Activated CD4-positive, alpha-beta T cell treated with anti-CD3 and anti-CD28 coated beads for 4 hours (primary cell): ENCODE data around the gene WDFY4.

ENCODE experiments used
- DNase-seq, 2 donors: peaks; one replicate each; pipeline ENCODE4 v3.0.0-alpha.2; 2020

The WDFY4 gene

DNA sequence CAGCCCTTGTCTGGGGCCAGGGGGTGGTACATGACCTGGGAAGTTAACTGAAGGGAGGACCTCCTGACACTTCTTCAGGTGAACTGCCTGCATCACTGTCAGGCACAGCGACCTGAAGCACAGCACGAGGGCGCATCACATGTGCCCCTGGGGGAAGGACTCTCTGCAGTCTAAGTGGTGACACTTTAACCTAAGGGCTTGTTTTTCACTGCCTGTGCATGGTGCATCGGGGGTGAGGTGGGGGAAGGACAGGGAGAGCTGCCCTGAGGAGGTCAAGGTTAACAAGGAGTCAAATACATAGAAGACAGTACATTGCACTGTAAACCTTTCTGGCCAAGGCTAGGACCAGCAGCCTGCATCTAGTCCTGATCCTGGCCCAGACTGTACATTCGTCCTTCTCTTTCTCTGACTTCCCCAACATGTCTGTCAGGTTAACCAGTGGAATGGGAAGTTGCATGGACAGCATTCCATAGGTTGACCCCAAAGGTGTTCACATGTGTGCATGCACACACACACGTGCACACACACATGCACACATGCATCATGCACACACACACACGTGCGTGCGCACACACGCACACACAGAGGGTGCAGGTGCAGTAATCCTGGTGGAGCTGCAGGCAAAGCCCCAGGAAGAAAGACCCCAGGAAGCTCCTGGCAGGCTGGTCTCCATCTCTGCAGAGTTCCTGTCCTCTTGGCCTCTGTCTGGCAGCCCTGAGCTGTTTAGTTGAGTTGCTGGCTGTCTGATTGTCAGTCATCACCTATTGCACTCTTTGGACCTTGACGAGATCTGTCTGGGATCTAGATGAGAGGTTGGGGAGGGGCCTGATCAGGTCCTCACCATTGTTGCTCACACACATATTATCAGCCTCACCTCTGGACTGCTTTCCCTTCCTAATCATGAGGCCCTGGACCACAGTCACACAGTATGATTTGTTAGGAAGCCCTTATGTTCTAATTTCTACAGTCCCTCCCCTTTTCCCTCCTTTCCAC, 37.8 kb downstream of the WDFY4 start:
- no peak for DNase-seq

DNA sequence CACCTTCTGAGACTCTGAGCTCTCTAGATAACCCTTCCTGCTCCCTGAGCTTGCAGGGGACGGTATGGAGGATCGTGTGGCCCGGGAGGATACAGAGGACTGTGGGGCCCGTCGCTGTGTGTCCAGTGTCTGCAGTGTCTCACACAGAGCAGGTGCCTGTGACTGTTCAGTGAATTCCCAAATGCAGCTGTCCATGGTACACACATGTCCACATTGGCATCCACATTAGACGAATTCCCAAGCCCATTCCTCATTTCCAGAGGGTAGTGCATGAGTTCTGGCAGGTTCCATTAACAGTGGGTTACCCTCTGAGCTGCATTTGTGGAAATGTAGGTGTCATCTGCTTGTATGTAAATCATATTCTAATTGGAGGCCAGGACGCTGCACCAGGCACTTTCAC, 39.5 kb downstream of the WDFY4 start:
- DNase-seq = no peak

GRCh38 chr10:48725708-48726107, 41.0 kb downstream of the WDFY4 start:
- no peak for DNase-seq

- no peak for DNase-seq
Observed at GRCh38 chr10:48727866-48728265, 43.2 kb downstream of the WDFY4 start.

DNA sequence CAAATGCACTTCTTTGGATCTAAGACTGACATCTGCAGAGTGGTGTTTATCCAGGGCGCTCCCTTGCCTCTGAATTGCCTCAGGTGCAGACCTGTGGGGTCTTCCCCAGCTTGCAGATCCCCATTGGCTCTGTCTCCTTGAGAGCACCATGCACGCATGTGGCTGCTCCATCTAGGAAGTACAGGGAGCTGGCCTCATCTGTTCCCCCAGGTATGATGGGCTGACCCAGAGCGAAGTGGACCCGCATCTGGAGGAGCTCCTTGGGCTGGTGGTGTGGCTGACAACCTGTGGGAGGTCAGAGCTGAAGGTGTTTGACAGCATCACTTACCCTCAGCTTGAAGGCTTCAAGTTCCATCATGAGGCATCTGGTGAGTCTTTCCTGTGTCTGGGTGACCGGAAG, 44.5 kb downstream of the WDFY4 start:
- no peak for DNase-seq

DNA sequence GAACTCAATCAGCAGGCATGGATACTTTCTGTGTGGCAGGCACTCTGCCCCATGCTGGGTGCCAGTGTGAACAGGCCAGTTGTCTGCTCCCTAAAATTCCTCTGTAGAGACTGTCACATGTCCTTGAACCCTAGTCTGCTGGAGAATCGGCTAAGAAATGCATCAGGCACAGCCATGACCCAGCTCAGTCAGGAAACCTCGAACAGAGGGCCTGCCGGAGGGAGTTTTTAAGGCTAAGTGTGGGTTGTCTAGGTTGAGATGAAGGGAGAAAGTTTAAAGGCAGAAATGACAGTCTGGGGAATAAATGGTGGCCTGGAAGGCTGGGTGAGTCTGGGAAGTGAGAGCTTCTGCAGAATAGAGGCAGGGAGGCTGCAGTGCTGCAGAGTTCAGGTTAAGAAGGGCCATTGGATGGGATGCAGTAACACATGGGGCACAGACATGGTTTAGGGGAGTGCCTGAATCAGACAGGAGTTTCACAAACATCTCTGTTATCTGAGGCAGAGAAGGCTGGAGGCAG, 45.3 kb downstream of the WDFY4 start:
- no peak for DNase-seq

DNA sequence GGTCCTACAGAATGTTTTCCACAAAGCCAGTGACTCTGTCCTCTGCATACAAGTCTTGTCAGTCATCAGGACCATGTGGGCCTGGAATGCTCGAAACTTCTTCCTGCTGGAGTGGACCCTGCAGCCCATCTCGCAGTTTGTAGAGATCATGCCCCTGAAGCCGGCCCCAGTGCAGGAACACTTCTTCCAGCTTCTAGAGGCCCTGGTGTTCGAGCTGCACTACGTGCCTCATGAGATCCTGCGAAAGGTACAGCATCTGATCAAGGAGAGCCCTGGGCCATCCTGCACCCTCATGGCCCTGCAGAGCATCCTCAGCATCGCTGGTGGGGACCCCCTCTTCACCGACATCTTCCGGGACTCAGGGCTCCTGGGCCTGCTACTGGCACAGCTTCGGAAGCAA, 46.5 kb downstream of the WDFY4 start:
- DNase-seq = no peak

DNA sequence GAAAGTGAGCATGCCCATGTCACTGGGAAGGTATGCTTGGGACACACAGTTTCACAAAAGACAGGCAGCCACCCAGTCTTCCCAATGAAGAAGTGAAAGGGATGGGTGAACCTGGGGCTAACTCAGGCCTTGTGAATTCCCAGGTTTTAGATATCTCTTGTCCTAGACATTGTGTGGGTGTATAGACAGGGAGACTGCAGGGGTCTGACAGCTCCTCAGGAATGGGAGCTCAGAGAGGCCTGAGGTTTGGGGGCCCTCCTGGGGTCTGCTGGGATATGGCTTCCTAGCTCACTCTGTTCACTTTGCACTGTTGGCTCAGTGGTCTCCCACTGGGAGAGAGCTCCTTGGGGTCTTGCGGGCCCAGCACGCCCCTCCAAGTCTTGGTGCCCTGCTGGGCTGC, 47.0 kb downstream of the WDFY4 start:
- no peak for DNase-seq

GRCh38 chr10:48733329-48733728, 48.7 kb downstream of the WDFY4 start:
- DNase-seq = no peak

DNA sequence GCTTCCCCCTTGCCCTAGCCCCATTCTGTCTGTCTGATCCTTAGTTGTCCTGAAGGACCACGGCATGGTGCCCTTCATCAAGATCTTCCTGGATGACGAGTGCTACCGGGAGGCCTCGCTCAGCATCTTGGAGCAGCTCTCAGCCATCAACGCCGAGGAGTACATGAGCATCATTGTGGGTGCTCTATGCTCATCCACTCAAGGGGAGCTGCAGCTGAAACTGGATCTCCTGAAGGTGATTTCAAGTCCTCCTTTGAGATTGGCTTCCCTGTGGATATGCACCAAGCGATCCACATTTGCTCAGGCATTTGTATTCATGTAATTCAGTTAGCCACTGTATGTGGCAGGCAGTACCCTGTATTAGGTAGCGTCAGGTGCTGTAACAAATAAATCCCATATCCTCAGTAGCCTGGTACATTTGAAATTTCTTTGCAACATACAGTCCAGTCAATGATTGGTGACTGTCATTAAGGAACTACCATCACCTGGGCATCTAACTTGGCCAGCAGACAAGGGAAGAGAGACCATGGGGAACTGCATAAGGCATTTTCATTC, 51.2 kb downstream of the WDFY4 start:
- DNase-seq = no peak

DNA sequence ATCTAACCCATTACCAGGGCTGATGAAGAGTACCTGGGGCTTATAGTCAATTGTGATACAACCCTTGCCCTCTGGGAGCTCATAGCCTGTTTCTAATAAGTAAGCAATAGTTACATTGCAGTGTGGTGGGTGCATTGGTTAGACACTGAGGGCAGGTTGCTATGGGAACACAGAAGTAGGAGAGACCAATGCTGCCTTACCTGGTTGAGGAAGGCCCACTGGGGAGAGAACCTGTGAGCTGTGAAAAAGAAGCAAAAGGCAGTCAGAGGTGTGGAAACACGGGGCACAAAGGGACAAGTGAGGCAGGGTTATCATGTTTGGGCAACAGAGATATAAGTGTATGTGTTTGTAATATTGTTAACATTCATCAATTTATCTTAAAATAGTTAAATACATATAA, 51.9 kb downstream of the WDFY4 start:
- no peak for DNase-seq

DNA sequence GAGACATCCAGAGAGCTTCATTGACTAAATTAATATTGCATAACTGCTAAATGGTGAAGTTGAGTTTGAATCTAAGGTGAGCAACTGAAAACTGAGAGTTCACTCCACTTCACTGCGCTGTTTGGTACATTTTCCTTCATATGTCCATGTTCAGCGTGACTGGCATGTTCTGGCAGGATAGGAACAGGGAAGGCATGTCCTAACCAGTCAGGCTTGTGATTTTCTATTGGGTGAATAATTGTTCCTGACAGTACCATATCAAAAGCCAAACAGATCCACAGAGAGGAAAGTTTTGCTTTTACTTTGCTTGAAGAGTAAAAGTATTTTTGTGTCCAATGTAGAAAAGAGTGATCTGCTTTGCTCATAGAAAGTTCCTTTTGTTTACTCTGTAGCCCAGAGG, 53.2 kb downstream of the WDFY4 start:
- DNase-seq = no peak

GRCh38 chr10:48739170-48739569, 54.5 kb downstream of the WDFY4 start:
- no peak for DNase-seq

- no peak for DNase-seq
Observed at GRCh38 chr10:48740015-48740707, 55.5 kb downstream of the WDFY4 start.

GRCh38 chr10:48740988-48741387, 56.3 kb downstream of the WDFY4 start:
- DNase-seq = no peak

DNA sequence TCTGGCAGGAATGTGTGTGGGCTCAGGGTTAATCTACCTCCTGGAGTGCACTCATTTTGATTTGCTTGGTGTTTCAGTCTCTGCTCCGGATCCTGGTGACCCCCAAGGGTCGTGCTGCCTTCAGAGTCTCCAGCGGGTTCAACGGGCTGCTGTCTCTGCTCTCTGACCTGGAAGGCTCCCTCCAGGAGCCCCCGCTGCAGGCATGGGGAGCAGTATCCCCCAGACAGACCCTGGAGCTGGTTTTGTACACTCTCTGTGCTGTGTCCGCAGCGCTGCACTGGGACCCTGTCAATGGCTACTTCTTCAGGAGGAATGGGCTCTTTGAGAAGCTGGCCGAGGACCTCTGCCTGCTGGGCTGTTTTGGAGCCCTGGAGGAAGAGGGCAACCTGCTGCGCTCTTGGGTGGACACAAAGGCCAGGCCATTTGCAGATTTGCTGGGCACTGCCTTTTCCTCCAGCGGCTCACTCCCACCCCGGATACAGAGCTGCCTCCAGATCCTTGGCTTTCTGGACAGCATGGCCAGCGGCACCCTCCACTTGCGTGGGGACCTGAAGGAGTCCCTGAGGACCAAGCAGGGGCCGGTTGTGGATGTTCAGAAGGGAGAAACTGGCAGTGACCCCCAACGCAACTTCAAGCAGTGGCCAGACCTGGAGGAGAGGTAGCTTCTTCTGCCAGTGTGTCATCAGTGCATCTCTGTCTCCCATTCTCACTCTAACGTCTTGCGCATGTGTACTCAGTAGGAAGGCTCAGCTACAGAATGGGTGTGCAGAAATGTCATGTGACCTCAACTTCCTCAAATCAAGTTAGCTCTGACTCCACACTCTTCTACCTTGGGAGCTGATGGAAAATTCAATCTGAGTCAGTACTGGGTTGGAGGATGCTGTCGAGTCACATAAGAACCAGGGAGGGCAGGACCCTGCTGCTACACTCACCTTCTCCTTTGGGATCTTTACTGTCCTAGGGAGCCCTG, 58.5 kb downstream of the WDFY4 start:
- DNase-seq = no peak

DNA sequence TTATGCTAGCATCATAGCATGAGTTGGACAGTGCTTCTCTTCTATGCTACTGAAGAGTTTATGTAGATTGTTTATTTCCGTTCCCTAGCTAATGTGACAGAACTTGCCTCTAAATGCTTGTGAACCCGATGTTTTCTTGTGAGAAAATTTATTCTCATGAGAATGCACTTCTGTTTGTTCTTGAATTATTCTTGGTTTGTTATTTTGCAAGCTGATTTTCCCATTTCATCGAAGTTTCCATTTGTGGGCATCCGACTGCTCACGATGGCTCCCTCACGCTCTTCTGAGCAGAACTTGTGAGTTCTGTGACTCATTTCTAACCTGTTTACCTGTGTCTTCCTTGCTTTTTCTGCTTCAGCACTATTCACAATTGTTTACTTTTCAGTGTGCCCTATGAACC, 59.9 kb downstream of the WDFY4 start:
- no peak for DNase-seq

DNA sequence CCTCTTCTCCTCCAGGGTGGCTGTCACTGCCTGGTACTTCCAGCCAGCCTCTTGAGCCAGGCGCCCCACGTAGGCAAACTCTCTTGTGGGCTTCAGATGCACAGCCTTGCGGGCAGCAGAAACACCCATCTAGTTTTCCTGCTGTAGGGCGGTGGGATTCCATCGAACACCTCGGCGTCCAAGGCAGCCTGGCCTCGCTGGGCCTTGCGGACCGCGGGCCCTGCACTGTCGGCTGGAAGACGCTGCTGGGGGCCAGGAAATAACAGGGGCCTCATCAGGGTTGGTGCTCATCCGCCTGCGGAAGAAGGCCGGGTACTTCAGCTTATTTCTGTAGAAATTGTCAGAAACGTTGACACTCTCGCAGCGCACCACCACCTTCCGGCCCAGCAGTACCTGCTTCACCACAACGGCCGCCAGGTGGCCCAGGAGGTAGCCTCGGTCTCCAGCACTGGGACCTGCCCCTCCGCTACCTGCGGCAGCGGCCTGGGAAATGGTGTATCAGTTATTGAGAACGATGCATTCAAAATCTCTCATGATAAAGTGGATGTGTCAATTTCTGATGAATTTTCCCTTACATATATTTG, 61.1 kb downstream of the WDFY4 start:
- DNase-seq = no peak

DNA sequence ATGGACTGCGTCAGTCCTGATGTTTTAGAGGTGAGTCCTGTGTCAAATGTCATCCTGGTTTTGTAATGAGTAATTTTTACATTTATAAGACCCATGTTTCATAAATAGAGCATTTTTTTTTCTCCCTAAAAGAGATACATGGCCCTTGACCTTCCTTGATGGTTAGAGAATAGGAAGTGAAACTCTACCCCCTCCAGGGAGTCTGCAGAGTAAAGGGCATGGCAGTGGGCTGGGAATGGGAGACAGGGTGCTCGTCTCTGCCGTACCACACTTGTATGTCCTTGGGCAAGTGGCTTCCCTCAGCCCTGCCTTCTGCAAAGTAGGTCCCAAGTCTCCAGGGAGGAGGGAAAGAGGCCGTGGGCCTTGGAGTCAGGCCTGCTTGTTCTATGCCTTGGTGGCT, 63.9 kb downstream of the WDFY4 start:
- no peak for DNase-seq

- no peak for DNase-seq
Observed at GRCh38 chr10:48749254-48749787, 64.6 kb downstream of the WDFY4 start.

DNA sequence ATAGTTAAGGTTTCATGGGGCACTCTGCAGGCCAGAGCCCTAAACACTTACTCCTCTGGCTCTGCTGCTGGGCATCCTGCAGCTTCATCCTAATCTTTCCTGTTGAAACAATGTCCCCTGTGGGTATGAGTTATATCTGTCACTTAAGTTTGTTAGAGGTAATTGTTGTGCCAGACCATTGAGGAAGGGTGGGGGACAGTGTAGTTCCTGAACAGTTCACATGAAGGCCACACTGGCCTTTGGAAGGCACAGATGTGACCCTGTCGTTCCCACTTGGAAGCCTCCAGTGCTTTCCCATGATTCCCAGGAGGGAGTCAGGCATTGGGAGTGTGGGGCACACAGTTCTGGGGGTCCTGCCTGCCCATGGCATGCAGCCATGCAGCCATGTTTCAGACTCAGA, 65.3 kb downstream of the WDFY4 start:
- DNase-seq = no peak

- DNase-seq = no peak
Observed at GRCh38 chr10:48750991-48751390, 66.3 kb downstream of the WDFY4 start.
